Cortex of kidney (tissue), 1 donor: Measurements from ENCODE around the gene KIAA1671.

Experiments
- DNase-seq: peaks from one replicate; lab custom pipeline; 2025; lab: John Stamatoyannopoulos, UW

Gene KIAA1671

GRCh38 chr22:24952837-24953383, 394 bp downstream of the KIAA1671 start:
- no peak for DNase-seq

GRCh38 chr22:24953384-24954113, 1.0 kb downstream of the KIAA1671 start:
- no peak for DNase-seq

GRCh38 chr22:24954114-24954463, 1.6 kb downstream of the KIAA1671 start:
- no peak for DNase-seq

GRCh38 chr22:24954856-24955255, 2.3 kb downstream of the KIAA1671 start:
- no peak for DNase-seq

- DNase-seq = no peak
Measured at GRCh38 chr22:24957043-24957442, 4.5 kb downstream of the KIAA1671 start.

GRCh38 chr22:24961217-24961844, 8.8 kb downstream of the KIAA1671 start:
- DNase-seq = no peak

- DNase-seq = no peak
Measured at GRCh38 chr22:24962094-24962493, 9.6 kb downstream of the KIAA1671 start.

GRCh38 chr22:24962835-24963234, 10.3 kb downstream of the KIAA1671 start:
- no peak for DNase-seq

GRCh38 chr22:24964441-24964840, 11.9 kb downstream of the KIAA1671 start:
- no peak for DNase-seq

GRCh38 chr22:24965822-24966626, 13.5 kb downstream of the KIAA1671 start:
- DNase-seq = no peak

- no peak for DNase-seq
Measured at GRCh38 chr22:24968066-24968561, 15.6 kb downstream of the KIAA1671 start.

GRCh38 chr22:24969560-24970301, 17.2 kb downstream of the KIAA1671 start:
- no peak for DNase-seq

- DNase-seq = no peak
Measured at GRCh38 chr22:24972369-24972768, 19.9 kb downstream of the KIAA1671 start.

- DNase-seq = no peak
Measured at GRCh38 chr22:24973872-24974271, 21.4 kb downstream of the KIAA1671 start.

GRCh38 chr22:24975125-24975640, 22.7 kb downstream of the KIAA1671 start:
- no peak for DNase-seq

GRCh38 chr22:24975813-24976341, 23.4 kb downstream of the KIAA1671 start:
- no peak for DNase-seq

GRCh38 chr22:24976442-24977218, 24.1 kb downstream of the KIAA1671 start:
- no peak for DNase-seq

- no peak for DNase-seq
Measured at GRCh38 chr22:24977370-24978221, 25.1 kb downstream of the KIAA1671 start.

- no peak for DNase-seq
Measured at GRCh38 chr22:24978308-24978707, 25.8 kb downstream of the KIAA1671 start.
